Endothelial cell of umbilical vein (primary cell): Measurements from ENCODE around the gene CDCP1. TPM values are rescaled to one million over a fixed set of nuclear protein-coding genes. Genes with fewer than 3 reads are reported as not detected.

Experiments used
- BruUV-seq: library from RNA; stranded (reverse); fragments of 400-500 nt; replicated peaks from 2 replicates; lab custom pipeline; 2021; lab: Mats Ljungman, UMichigan
- CTCF ChIA-PET: fragments of 300-600, 350-600 bp; sonication (Branson Sonifier 250); formaldehyde crosslinking; loops from one replicate; lab custom pipeline; 2021; ENCODE audit warnings: antibody characterized with exemption, inconsistent platforms; lab: Charles Lee
- POLR2A ChIA-PET: fragments of 300-600, 350-600 bp; sonication (Branson Sonifier 250); formaldehyde crosslinking; loops from one replicate; lab custom pipeline; 2021; ENCODE audit warnings: antibody characterized with exemption, inconsistent platforms; lab: Charles Lee
- DNase-seq: peaks from one replicate; pipeline ENCODE4 v3.0.0-alpha.2; 2011; ENCODE audit warnings: low read depth, low spot score
- FAIRE-seq: peaks from 2 replicates; lab custom pipeline; 2011; peaks lifted over from hg19 to GRCh38; lab: Jason Lieb, UNC
- H2AFZ ChIP-seq: 2 replicates; pipeline ENCODE4 v1.6.0; 2012; ENCODE audit warnings: low read depth, low read length, control low read depth, inconsistent platforms
- H3K27ac ChIP-seq: 2 replicates; pipeline ENCODE4 v1.5.1; 2011; ENCODE audit warnings: low read depth, mild to moderate bottlenecking, control low read depth, low read length, moderate library complexity; ENCODE audit not compliant: insufficient read depth
- H3K27me3 ChIP-seq, 2 experiments: 2 replicates each; pipeline versions ENCODE4 v1.6.0 to v1.6.1; 2011; ENCODE audit warnings: low read length in 2 of 2, mixed read lengths in 1 of 2; ENCODE audit not compliant: control insufficient read depth in 2 of 2, insufficient read depth in 2 of 2
- H3K36me3 ChIP-seq, 2 experiments: 2 replicates in 1 of 2; 3 replicates in 1 of 2; pipeline ENCODE4 v1.5.1; 2011; ENCODE audit warnings: low read length in 2 of 2, mild to moderate bottlenecking in 1 of 2, moderate library complexity in 1 of 2; ENCODE audit not compliant: control insufficient read depth in 2 of 2, insufficient read depth in 2 of 2; ENCODE audit errors: extremely low read depth in 1 of 2
- H3K4me1 ChIP-seq: 3 replicates; pipeline ENCODE4 v1.5.1; 2011; ENCODE audit warnings: mild to moderate bottlenecking, low read length; ENCODE audit not compliant: control insufficient read depth, insufficient read depth; ENCODE audit errors: extremely low read depth
- H3K4me2 ChIP-seq: 2 replicates; pipeline ENCODE4 v1.6.1; 2011; ENCODE audit warnings: low read length, control low read depth, mixed read lengths; ENCODE audit not compliant: insufficient read depth
- H3K4me3 ChIP-seq, 3 experiments: fragments of 200-600 bp in 1 of 3; sonication (generic), shearing (Covaris generic) in 1 of 3; replicated peaks in 1 of 3; 2 replicates each; pipeline ENCODE4 v1.5.1; 2011 to 2016; ENCODE audit warnings: control low read depth in 3 of 3, low read length in 3 of 3, mild to moderate bottlenecking in 2 of 3, inconsistent platforms in 1 of 3, low read depth in 1 of 3, moderate library complexity in 1 of 3; ENCODE audit not compliant: insufficient read depth in 1 of 3
- H3K79me2 ChIP-seq: 2 replicates; pipeline ENCODE4 v1.6.0; 2012; ENCODE audit warnings: low read length, inconsistent platforms; ENCODE audit not compliant: control insufficient read depth, insufficient read depth
- H3K9ac ChIP-seq: replicated peaks from 2 replicates; pipeline ENCODE3; 2011; ENCODE audit warnings: low read length, control low read depth; ENCODE audit not compliant: insufficient read depth; ENCODE audit errors: extremely low read depth
- H3K9me1 ChIP-seq: replicated peaks from 3 replicates; pipeline ENCODE4 v1.6.0; 2011; ENCODE audit warnings: mild to moderate bottlenecking, low read length; ENCODE audit not compliant: control insufficient read depth, insufficient read depth; ENCODE audit errors: extremely low read depth
- H3K9me3 ChIP-seq: replicated peaks from 2 replicates; pipeline ENCODE4 v1.5.1; 2012; ENCODE audit warnings: low read length, inconsistent platforms; ENCODE audit not compliant: control insufficient read depth, insufficient read depth
- H4K20me1 ChIP-seq: replicated peaks from 2 replicates; pipeline ENCODE3; 2011; ENCODE audit warnings: mild to moderate bottlenecking, low read length; ENCODE audit not compliant: control insufficient read depth, insufficient read depth; ENCODE audit errors: extremely low read depth
- CTCF ChIP-seq, 2 donors: IDR thresholded peaks; 1 replicate in 1 of 2; 2 replicates in 1 of 2; pipeline ENCODE4 v1.5.1; 2011; ENCODE audit warnings: low read length in 2 of 2, mild to moderate bottlenecking in 2 of 2, moderate library complexity in 2 of 2, control low read depth in 1 of 2, inconsistent platforms in 1 of 2, low read depth in 1 of 2; ENCODE audit not compliant: insufficient read depth in 1 of 2; ENCODE audit errors: extremely low read depth in 1 of 2
- EZH2 ChIP-seq: IDR thresholded peaks from 2 replicates; pipeline ENCODE4 v1.6.1; 2012; ENCODE audit warnings: borderline replicate concordance, low read depth, mild to moderate bottlenecking, moderate library complexity, low read length, inconsistent platforms; ENCODE audit not compliant: severe bottlenecking
- FOS ChIP-seq: IDR thresholded peaks from 2 replicates; pipeline ENCODE4 v1.6.1; 2011; ENCODE audit warnings: mild to moderate bottlenecking, low read length, moderate library complexity, borderline replicate concordance; ENCODE audit not compliant: insufficient read depth
- GATA2 ChIP-seq: IDR thresholded peaks from 2 replicates; pipeline ENCODE4 v1.7.0; 2011; ENCODE audit warnings: low read depth, mild to moderate bottlenecking, moderate library complexity, mixed read lengths, low read length; ENCODE audit not compliant: insufficient read length, insufficient read depth
- JUN ChIP-seq: IDR thresholded peaks from 2 replicates; pipeline ENCODE4 v1.6.1; 2011; ENCODE audit warnings: borderline replicate concordance, low read depth; ENCODE audit not compliant: insufficient read length, insufficient read depth
- MAX ChIP-seq: IDR thresholded peaks from 2 replicates; pipeline ENCODE4 v1.6.1; 2011; ENCODE audit not compliant: insufficient read depth, insufficient read length
- MYC ChIP-seq: IDR thresholded peaks from one replicate; pipeline ENCODE4 v1.6.1; 2011; ENCODE audit warnings: mild to moderate bottlenecking, low read depth, low read length
- POLR2A ChIP-seq: IDR thresholded peaks from 2 replicates; pipeline ENCODE4 v1.6.1; 2012; ENCODE audit warnings: low read depth, mild to moderate bottlenecking, control low read depth, low read length
- POLR2AphosphoS5 ChIP-seq: IDR thresholded peaks from 2 replicates; pipeline ENCODE4 v1.6.1; 2012; ENCODE audit warnings: low read depth, mild to moderate bottlenecking, control low read depth, low read length, moderate library complexity; ENCODE audit not compliant: insufficient read depth
- dilution Hi-C: fragments of 300-500 bp; cut with MboI; formaldehyde crosslinking; loops from one replicate; pipeline ENCODE4 v1.15.0; 2019; ENCODE audit warnings: low sequenced_read_pairs; ENCODE audit not compliant: extremely low pct_ligation_motif_present
- intact Hi-C: fragments of 100-400 bp; cut with micrococcal nuclease; formaldehyde crosslinking; loops from one replicate; pipeline ENCODE4 v1.10.0; 2022
- polyA plus RNA-seq, 4 experiments: library from polyadenylated mRNA; depleted of rRNA in 3 of 4; stranded (reverse) in 3 of 4; unstranded in 1 of 4; fragments of >200 nt; gene quantifications; 2 replicates each; pipeline versions ENCODE4 v1.2.1 to v1.2.3, GENCODE V29; 2011 to 2012; ENCODE audit warnings: missing spikeins in 1 of 4
- total RNA-seq: library from RNA; stranded (reverse); gene quantifications from 2 replicates; pipeline ENCODE4 v1.2.3, GENCODE V29; 2021

Gene CDCP1
- total and polyA plus RNA-seq, 2 donors (not counting 3 experiments of a cell fraction or from before 2014, with no cell fraction given): 0.01 to 0.22 TPM

- dilution Hi-C loops (no loop called here), intact Hi-C loops (no loop called here)
- H3K9ac ChIP-seq: no peak overlapping the region
- TF ChIP-seq MYC (no peak), MAX (no peak), GATA2 (no peak), POLR2A (no peak), POLR2AphosphoS5 (no peak), FOS (no peak), EZH2 (no peak), JUN (no peak), CTCF (IDR thresholded peaks at IDR 0.05; ENCODE audit: extremely low read depth in 1 of 2, insufficient read depth in 1 of 2, low read depth in 1 of 2, low read length in 2 of 2) (no peak)
- no peaks in the 10 kb centered on the region for H3K9me3 ChIP-seq
- H3K27me3 ChIP-seq: peaks cover 4 to 5% of the 10 kb centered on the region in 2 experiments
- no peak for FAIRE-seq
- no peak overlapping the region for H3K4me2 ChIP-seq
- no TSS peak for BruUV-seq
- H3K79me2 ChIP-seq: no peaks in the 10 kb centered on the region
- H4K20me1 ChIP-seq: no peaks in the 10 kb centered on the region
- no peak overlapping the region for H3K27ac ChIP-seq
- H3K36me3 ChIP-seq: no peaks in the 10 kb centered on the region
- no peak for DNase-seq
- POLR2A ChIA-PET: no interaction called here
- no peaks in the 10 kb centered on the region for H3K9me1 ChIP-seq
- no peak overlapping the region for H2AFZ ChIP-seq
- CTCF ChIA-PET: no interaction called here
- H3K4me3 ChIP-seq: no peak overlapping the region
- H3K4me1 ChIP-seq: no peaks in the 10 kb centered on the region
Observed at GRCh38 chr3:45090855-45091254, 55.3 kb downstream of the CDCP1 start.
